ENCODE results near the gene SGCB. TPM values are rescaled to one million over a fixed set of nuclear protein-coding genes. Genes with fewer than 3 reads are reported as not detected.

Gene SGCB
- total RNA-seq, 1 donor from 2014 or later = 30.1 TPM

DNA sequence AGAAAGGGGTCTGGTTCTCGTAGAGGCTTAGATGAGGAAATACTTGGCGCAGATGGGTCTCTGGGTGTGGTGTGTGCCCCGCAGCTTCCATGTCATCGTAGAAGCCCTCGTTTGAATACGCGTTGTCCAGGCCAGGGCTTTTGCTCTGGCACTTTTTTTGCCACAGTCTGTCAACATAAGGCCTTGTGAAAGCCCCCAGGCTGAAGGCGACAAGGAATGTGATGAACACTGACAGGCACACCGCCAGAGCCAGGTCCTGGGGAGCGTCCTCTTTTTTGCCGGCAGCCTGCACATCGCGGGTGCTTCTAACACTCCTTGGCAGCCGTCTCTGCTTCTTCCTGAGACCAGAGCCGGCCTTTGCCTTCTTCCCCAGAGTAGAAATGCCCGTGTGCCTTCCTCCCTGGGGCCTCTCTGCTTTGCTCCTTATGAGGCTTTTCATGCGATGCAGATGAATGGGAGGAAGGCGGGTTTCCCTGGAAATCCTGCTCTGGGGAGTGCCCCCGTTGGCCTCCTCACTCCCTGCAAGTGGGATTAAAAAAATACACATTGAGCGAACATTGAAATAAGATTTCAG, 42.4 kb downstream of the SGCB start:
- H3K9me3 Mint-ChIP-seq (ENCODE audit: low read depth) = peaks cover 11% of the 10 kb centered on the region
- no peaks in the 10 kb centered on the region for H3K27me3 Mint-ChIP-seq
- no peak overlapping the region for H3K4me3 Mint-ChIP-seq (ENCODE audit: low read depth)
- no peak for DNase-seq (ENCODE audit: low spot score, unreplicated experiment)
- H3K36me3 Mint-ChIP-seq (ENCODE audit: insufficient read depth) = no peaks in the 10 kb centered on the region
- H3K4me1 Mint-ChIP-seq (ENCODE audit: low read depth) = no peaks in the 10 kb centered on the region
- TF ChIP-seq, protein P1, sequence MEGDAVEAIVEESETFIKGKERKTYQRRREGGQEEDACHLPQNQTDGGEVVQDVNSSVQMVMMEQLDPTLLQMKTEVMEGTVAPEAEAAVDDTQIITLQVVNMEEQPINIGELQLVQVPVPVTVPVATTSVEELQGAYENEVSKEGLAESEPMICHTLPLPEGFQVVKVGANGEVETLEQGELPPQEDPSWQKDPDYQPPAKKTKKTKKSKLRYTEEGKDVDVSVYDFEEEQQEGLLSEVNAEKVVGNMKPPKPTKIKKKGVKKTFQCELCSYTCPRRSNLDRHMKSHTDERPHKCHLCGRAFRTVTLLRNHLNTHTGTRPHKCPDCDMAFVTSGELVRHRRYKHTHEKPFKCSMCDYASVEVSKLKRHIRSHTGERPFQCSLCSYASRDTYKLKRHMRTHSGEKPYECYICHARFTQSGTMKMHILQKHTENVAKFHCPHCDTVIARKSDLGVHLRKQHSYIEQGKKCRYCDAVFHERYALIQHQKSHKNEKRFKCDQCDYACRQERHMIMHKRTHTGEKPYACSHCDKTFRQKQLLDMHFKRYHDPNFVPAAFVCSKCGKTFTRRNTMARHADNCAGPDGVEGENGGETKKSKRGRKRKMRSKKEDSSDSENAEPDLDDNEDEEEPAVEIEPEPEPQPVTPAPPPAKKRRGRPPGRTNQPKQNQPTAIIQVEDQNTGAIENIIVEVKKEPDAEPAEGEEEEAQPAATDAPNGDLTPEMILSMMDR (IDR thresholded peaks at IDR 0.05; ENCODE audit: unreplicated experiment) = no peak
- no peak overlapping the region for H3K27ac Mint-ChIP-seq

Other genes with a start within 250 kb of the SGCB start
- 69.8 and 82.8 TPM in 2 replicates for gene DCUN1D4, start 195.1 kb downstream of the SGCB start, total RNA-seq
- gene LRRC66, start 17.9 kb downstream of the SGCB start, total RNA-seq = 0.38 and 0.58 TPM in 2 replicates
- gene SPATA18, start 13.0 kb upstream of the SGCB start, total RNA-seq = 7.4 and 8.5 TPM in 2 replicates